Endothelial cell of umbilical vein (primary cell): Measurements from ENCODE around the gene UBE2I. TPM values are rescaled to one million over a fixed set of nuclear protein-coding genes. Genes with fewer than 3 reads are reported as not detected.

ENCODE experiments used
- BruUV-seq: library from RNA; stranded (reverse); fragments of 400-500 nt; replicated peaks from 2 replicates; lab custom pipeline; 2021; lab: Mats Ljungman, UMichigan
- CTCF ChIA-PET: fragments of 300-600, 350-600 bp; sonication (Branson Sonifier 250); formaldehyde crosslinking; loops from one replicate; lab custom pipeline; 2021; ENCODE audit warnings: antibody characterized with exemption, inconsistent platforms; lab: Charles Lee
- POLR2A ChIA-PET: fragments of 300-600, 350-600 bp; sonication (Branson Sonifier 250); formaldehyde crosslinking; loops from one replicate; lab custom pipeline; 2021; ENCODE audit warnings: antibody characterized with exemption, inconsistent platforms; lab: Charles Lee
- DNase-seq: peaks from one replicate; pipeline ENCODE4 v3.0.0-alpha.2; 2011; ENCODE audit warnings: low read depth, low spot score
- FAIRE-seq: peaks from 2 replicates; lab custom pipeline; 2011; peaks lifted over from hg19 to GRCh38; lab: Jason Lieb, UNC
- H2AFZ ChIP-seq: 2 replicates; pipeline ENCODE4 v1.6.0; 2012; ENCODE audit warnings: low read depth, low read length, control low read depth, inconsistent platforms
- H3K27ac ChIP-seq: 2 replicates; pipeline ENCODE4 v1.5.1; 2011; ENCODE audit warnings: low read depth, mild to moderate bottlenecking, control low read depth, low read length, moderate library complexity; ENCODE audit not compliant: insufficient read depth
- H3K27me3 ChIP-seq, 2 experiments: 2 replicates each; pipeline versions ENCODE4 v1.6.0 to v1.6.1; 2011; ENCODE audit warnings: low read length in 2 of 2, mixed read lengths in 1 of 2; ENCODE audit not compliant: control insufficient read depth in 2 of 2, insufficient read depth in 2 of 2
- H3K36me3 ChIP-seq, 2 experiments: 2 replicates in 1 of 2; 3 replicates in 1 of 2; pipeline ENCODE4 v1.5.1; 2011; ENCODE audit warnings: low read length in 2 of 2, mild to moderate bottlenecking in 1 of 2, moderate library complexity in 1 of 2; ENCODE audit not compliant: control insufficient read depth in 2 of 2, insufficient read depth in 2 of 2; ENCODE audit errors: extremely low read depth in 1 of 2
- H3K4me1 ChIP-seq: 3 replicates; pipeline ENCODE4 v1.5.1; 2011; ENCODE audit warnings: mild to moderate bottlenecking, low read length; ENCODE audit not compliant: control insufficient read depth, insufficient read depth; ENCODE audit errors: extremely low read depth
- H3K4me2 ChIP-seq: 2 replicates; pipeline ENCODE4 v1.6.1; 2011; ENCODE audit warnings: low read length, control low read depth, mixed read lengths; ENCODE audit not compliant: insufficient read depth
- H3K4me3 ChIP-seq, 3 experiments: fragments of 200-600 bp in 1 of 3; sonication (generic), shearing (Covaris generic) in 1 of 3; replicated peaks in 1 of 3; 2 replicates each; pipeline ENCODE4 v1.5.1; 2011 to 2016; ENCODE audit warnings: control low read depth in 3 of 3, low read length in 3 of 3, mild to moderate bottlenecking in 2 of 3, inconsistent platforms in 1 of 3, low read depth in 1 of 3, moderate library complexity in 1 of 3; ENCODE audit not compliant: insufficient read depth in 1 of 3
- H3K79me2 ChIP-seq: 2 replicates; pipeline ENCODE4 v1.6.0; 2012; ENCODE audit warnings: low read length, inconsistent platforms; ENCODE audit not compliant: control insufficient read depth, insufficient read depth
- H3K9ac ChIP-seq: replicated peaks from 2 replicates; pipeline ENCODE3; 2011; ENCODE audit warnings: low read length, control low read depth; ENCODE audit not compliant: insufficient read depth; ENCODE audit errors: extremely low read depth
- H3K9me1 ChIP-seq: replicated peaks from 3 replicates; pipeline ENCODE4 v1.6.0; 2011; ENCODE audit warnings: mild to moderate bottlenecking, low read length; ENCODE audit not compliant: control insufficient read depth, insufficient read depth; ENCODE audit errors: extremely low read depth
- H3K9me3 ChIP-seq: replicated peaks from 2 replicates; pipeline ENCODE4 v1.5.1; 2012; ENCODE audit warnings: low read length, inconsistent platforms; ENCODE audit not compliant: control insufficient read depth, insufficient read depth
- H4K20me1 ChIP-seq: replicated peaks from 2 replicates; pipeline ENCODE3; 2011; ENCODE audit warnings: mild to moderate bottlenecking, low read length; ENCODE audit not compliant: control insufficient read depth, insufficient read depth; ENCODE audit errors: extremely low read depth
- CTCF ChIP-seq, 2 donors: IDR thresholded peaks; 1 replicate in 1 of 2; 2 replicates in 1 of 2; pipeline ENCODE4 v1.5.1; 2011; ENCODE audit warnings: low read length in 2 of 2, mild to moderate bottlenecking in 2 of 2, moderate library complexity in 2 of 2, control low read depth in 1 of 2, inconsistent platforms in 1 of 2, low read depth in 1 of 2; ENCODE audit not compliant: insufficient read depth in 1 of 2; ENCODE audit errors: extremely low read depth in 1 of 2
- FOS ChIP-seq: IDR thresholded peaks from 2 replicates; pipeline ENCODE4 v1.6.1; 2011; ENCODE audit warnings: mild to moderate bottlenecking, low read length, moderate library complexity, borderline replicate concordance; ENCODE audit not compliant: insufficient read depth
- JUN ChIP-seq: IDR thresholded peaks from 2 replicates; pipeline ENCODE4 v1.6.1; 2011; ENCODE audit warnings: borderline replicate concordance, low read depth; ENCODE audit not compliant: insufficient read length, insufficient read depth
- MYC ChIP-seq: IDR thresholded peaks from one replicate; pipeline ENCODE4 v1.6.1; 2011; ENCODE audit warnings: mild to moderate bottlenecking, low read depth, low read length
- POLR2AphosphoS5 ChIP-seq: IDR thresholded peaks from 2 replicates; pipeline ENCODE4 v1.6.1; 2012; ENCODE audit warnings: low read depth, mild to moderate bottlenecking, control low read depth, low read length, moderate library complexity; ENCODE audit not compliant: insufficient read depth
- dilution Hi-C: fragments of 300-500 bp; cut with MboI; formaldehyde crosslinking; loops from one replicate; pipeline ENCODE4 v1.15.0; 2019; ENCODE audit warnings: low sequenced_read_pairs; ENCODE audit not compliant: extremely low pct_ligation_motif_present
- intact Hi-C: fragments of 100-400 bp; cut with micrococcal nuclease; formaldehyde crosslinking; loops from one replicate; pipeline ENCODE4 v1.10.0; 2022
- polyA plus RNA-seq, 4 experiments: library from polyadenylated mRNA; depleted of rRNA in 3 of 4; stranded (reverse) in 3 of 4; unstranded in 1 of 4; fragments of >200 nt; gene quantifications; 2 replicates each; pipeline versions ENCODE4 v1.2.1 to v1.2.3, GENCODE V29; 2011 to 2012; ENCODE audit warnings: missing spikeins in 1 of 4
- total RNA-seq: library from RNA; stranded (reverse); gene quantifications from 2 replicates; pipeline ENCODE4 v1.2.3, GENCODE V29; 2021

The UBE2I gene
- total and polyA plus RNA-seq, 2 donors (not counting 3 experiments of a cell fraction or from before 2014, with no cell fraction given): 122 to 233 TPM

- Histone ChIP-seq H3K27ac (no peak overlapping the region), H3K4me3 (no peak overlapping the region), H2AFZ (no peak overlapping the region), H4K20me1 (no peaks in the 10 kb centered on the region), H3K79me2 (peaks cover 74% of the 10 kb centered on the region), H3K4me1 (peaks cover 14% of the 10 kb centered on the region), H3K27me3 (no peaks in the 10 kb centered on the region), H3K9me1 (no peaks in the 10 kb centered on the region), H3K9me3 (no peaks in the 10 kb centered on the region), H3K36me3 (peaks cover 20 to 57% of the 10 kb centered on the region in 2 experiments), H3K9ac (no peak overlapping the region), H3K4me2 (no peak overlapping the region)
- TF ChIP-seq MYC (no peak), JUN (no peak), POLR2AphosphoS5 (no peak), CTCF (IDR thresholded peaks at IDR 0.05; ENCODE audit: extremely low read depth in 1 of 2, insufficient read depth in 1 of 2, low read depth in 1 of 2, low read length in 2 of 2) (no peak), FOS (no peak)
- ChIA-PET CTCF (interaction anchor here (1.9 kb wide), 1 partner anchor 14 kb away, joined by 5 read pairs; no protein-coding TSS in a partner anchor), POLR2A (no interaction called here)
- DNase-seq (no peak), FAIRE-seq (no peak)
- intact Hi-C loops (no loop called here), dilution Hi-C loops (no loop called here)
- BruUV-seq: no TSS peak
Observed at GRCh38 chr16:1315081-1316032, 5.9 kb downstream of the UBE2I start.
